Measurements from ENCODE around the gene CTR9.

CTR9 gene

GRCh38 chr11:10750838-10751580, at the start of gene CTR9:
TSS of gene CTR9 (plus strand) at chr11:10751246. CDS start at chr11:10751413, 167 bp downstream.
- DNase-seq (ENCODE audit: low spot score) = peak; percentile 93

- DNase-seq (ENCODE audit: low spot score) = peak; percentile 45
Measured at GRCh38 chr11:10701982-10702381, 49.1 kb upstream of the CTR9 start.

- no peak for DNase-seq (ENCODE audit: low spot score)
Measured at GRCh38 chr11:10708131-10708530, 42.9 kb upstream of the CTR9 start.

GRCh38 chr11:10709299-10710086, 41.6 kb upstream of the CTR9 start:
- DNase-seq (ENCODE audit: low spot score) = no peak

GRCh38 chr11:10715571-10715970, 35.5 kb upstream of the CTR9 start:
- no peak for DNase-seq (ENCODE audit: low spot score)

- no peak for DNase-seq (ENCODE audit: low spot score)
Measured at GRCh38 chr11:10716122-10716521, 34.9 kb upstream of the CTR9 start.

- no peak for DNase-seq (ENCODE audit: low spot score)
Measured at GRCh38 chr11:10716543-10717259, 34.3 kb upstream of the CTR9 start.

GRCh38 chr11:10719616-10720015, 31.4 kb upstream of the CTR9 start:
- DNase-seq (ENCODE audit: low spot score) = no peak

- no peak for DNase-seq (ENCODE audit: low spot score)
Measured at GRCh38 chr11:10720881-10721376, 30.1 kb upstream of the CTR9 start.

- DNase-seq (ENCODE audit: low spot score) = no peak
Measured at GRCh38 chr11:10722307-10722706, 28.7 kb upstream of the CTR9 start.

GRCh38 chr11:10725114-10725906, 25.7 kb upstream of the CTR9 start:
- peak; percentile 89 for DNase-seq (ENCODE audit: low spot score)

GRCh38 chr11:10725907-10726253, 25.2 kb upstream of the CTR9 start:
- no peak for DNase-seq (ENCODE audit: low spot score)

GRCh38 chr11:10727146-10727851, 23.7 kb upstream of the CTR9 start:
- no peak for DNase-seq (ENCODE audit: low spot score)

GRCh38 chr11:10728154-10728553, 22.9 kb upstream of the CTR9 start:
- DNase-seq (ENCODE audit: low spot score) = no peak

- no peak for DNase-seq (ENCODE audit: low spot score)
Measured at GRCh38 chr11:10728789-10729472, 22.1 kb upstream of the CTR9 start.

GRCh38 chr11:10730151-10730550, 20.9 kb upstream of the CTR9 start:
- no peak for DNase-seq (ENCODE audit: low spot score)

GRCh38 chr11:10731064-10731680, 19.9 kb upstream of the CTR9 start:
- DNase-seq (ENCODE audit: low spot score) = no peak

- DNase-seq (ENCODE audit: low spot score) = peak; percentile 94
Measured at GRCh38 chr11:10735481-10736475, 15.3 kb upstream of the CTR9 start.
